ENCODE data around the gene XYLT2. TPM values are rescaled to one million over a fixed set of nuclear protein-coding genes. Genes with fewer than 3 reads are reported as not detected.

Gene XYLT2
- total and polyA plus RNA-seq, 10 of the 15 experiments (the other 5 are each of a cell fraction or from before 2014, with no cell fraction given): 0.82 to 20.6 (median 13.0) TPM

- Histone ChIP-seq H3K9ac (ENCODE audit: control insufficient read depth, insufficient read depth, low read length) (no peak overlapping the region), H3K27me3 (replicated peaks in 1 of 2; ENCODE audit: control insufficient read depth in 2 of 2, insufficient read depth in 2 of 2, low read length in 1 of 2) (no peaks in the 10 kb centered on the region), H3K27ac (ENCODE audit: control insufficient read depth, insufficient read depth) (no peak overlapping the region), H3K9me3 (replicated peaks; ENCODE audit: control insufficient read depth, insufficient read depth, low read length) (no peaks in the 10 kb centered on the region), H3K36me3 (ENCODE audit: control insufficient read depth in 2 of 2, insufficient read depth in 2 of 2, low read length in 1 of 2) (peaks cover 30 to 34% of the 10 kb centered on the region in 2 experiments), H3K4me3 (no peak overlapping the region), H3K4me1 (ENCODE audit: control insufficient read depth, insufficient read depth, low read length) (no peaks in the 10 kb centered on the region), H2AFZ (ENCODE audit: control insufficient read depth, low read depth, low read length) (no peak overlapping the region), H3K4me2 (ENCODE audit: control insufficient read depth, insufficient read depth) (no peak overlapping the region), H4K20me1 (ENCODE audit: control insufficient read depth, insufficient read depth) (no peaks in the 10 kb centered on the region), H3K79me2 (ENCODE audit: control insufficient read depth, insufficient read depth, low read length) (no peaks in the 10 kb centered on the region)
- SMC1A ChIA-PET (ENCODE audit: uncharacterized antibody, unreplicated experiment): interaction anchor here (1.0 to 1.9 kb wide), 4 partner anchors 10 to 48 kb away, joined by 3 to 11 read pairs (median 4); no protein-coding TSS in a partner anchor
- POLR2A ChIA-PET: interaction anchor here (0.9 kb wide), 1 partner anchor 14 kb away, joined by 3 read pairs; no protein-coding TSS in a partner anchor
- DNase-seq (ENCODE audit: low read depth, low spot score) (no peak), ATAC-seq (no peak), FAIRE-seq (no peak)
- no TSS peak for BruUV-seq (replicated peaks)
- RAD21 ChIA-PET (ENCODE audit: unreplicated experiment): interaction anchor here (1.0 to 1.7 kb wide), 3 partner anchors 13 to 19 kb away, joined by 3 to 4 read pairs (median 4); no protein-coding TSS in a partner anchor
- in situ Hi-C loops (cut with MboI): no loop called here
- CTCF ChIA-PET: interaction anchor here (0.7 to 3.8 kb wide), 5 partner anchors 9 to 40 kb away, joined by 3 to 25 read pairs (median 4); partner anchors contain the start of gene LRRC59
- TF ChIP-seq EZH2 (IDR thresholded peaks at IDR 0.05; ENCODE audit: borderline replicate concordance, control insufficient read depth, low read depth, low read length): no peak
- TF ChIP-seq ZBTB33 (IDR thresholded peaks at IDR 0.05): no peak
- TF ChIP-seq RELA (IDR thresholded peaks at IDR 0.05; ENCODE audit: borderline replicate concordance, partially characterized antibody): no peak
- TF ChIP-seq NR2F1 (conservative IDR thresholded peaks at IDR 0.05): no peak
- 0 out of 2 replicates have a peak, but pooled peaks have one; percentile 3 for TF ChIP-seq PML (IDR thresholded peaks at IDR 0.05; ENCODE audit: low read length)
- TF ChIP-seq ZNF217 (IDR thresholded peaks at IDR 0.05): no peak
- intact Hi-C loops (cut with micrococcal nuclease; ENCODE audit: unreplicated experiment): no loop called here
- WGBS (ENCODE audit: insufficient coverage, insufficient replicate concordance, low lambda C conversion rate, missing lambda C conversion rate): 97% methylated on average over 7 of the region's 7 CpGs
Observed at GRCh38 chr17:50381260-50381815, 35.4 kb downstream of the XYLT2 start.

Measured in GM12878 (cell line).